ENCODE measurements around the gene MRFAP1.
"Not testable (repeated sequence)": the region's sequence is repeated elsewhere in the genome, so short reads cannot be mapped to it uniquely, and the experiment has no call there.

Gene MRFAP1

DNA sequence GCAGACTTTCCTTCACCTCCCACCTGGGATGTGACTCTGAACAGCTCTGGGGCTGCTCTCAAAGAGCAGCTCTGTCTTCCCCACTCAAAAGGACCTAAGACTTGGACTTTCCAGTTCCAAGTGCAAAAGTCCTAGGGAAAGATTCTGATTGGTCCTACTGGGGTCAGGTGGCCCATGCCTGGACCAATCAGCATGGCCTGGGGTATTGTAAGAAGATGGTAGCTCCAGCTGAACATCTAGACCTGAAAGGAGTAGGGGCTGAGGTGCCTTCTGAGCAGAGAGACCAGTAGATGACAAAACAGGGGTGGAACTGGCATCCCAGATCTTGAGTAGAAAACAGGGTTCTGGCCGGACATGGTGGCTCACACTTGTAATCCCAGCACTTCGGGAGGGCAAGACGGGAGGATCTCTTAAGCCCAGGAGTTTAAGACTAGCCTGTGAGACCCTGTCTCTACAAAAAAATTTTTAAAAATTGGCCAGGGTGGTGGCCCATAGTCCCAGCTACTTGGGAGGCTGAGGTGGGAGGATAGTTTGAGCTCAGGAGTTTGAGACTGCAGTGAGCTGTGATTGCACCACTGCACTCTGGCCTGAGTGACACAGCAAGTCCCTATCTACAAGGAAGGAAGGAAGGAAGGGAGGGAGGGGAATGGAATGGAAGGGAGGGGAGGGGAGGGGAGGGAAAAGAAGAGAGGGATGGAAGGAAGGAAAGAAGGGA, 27.4 kb upstream of the MRFAP1 start:
- DNase-seq: no peak

DNA sequence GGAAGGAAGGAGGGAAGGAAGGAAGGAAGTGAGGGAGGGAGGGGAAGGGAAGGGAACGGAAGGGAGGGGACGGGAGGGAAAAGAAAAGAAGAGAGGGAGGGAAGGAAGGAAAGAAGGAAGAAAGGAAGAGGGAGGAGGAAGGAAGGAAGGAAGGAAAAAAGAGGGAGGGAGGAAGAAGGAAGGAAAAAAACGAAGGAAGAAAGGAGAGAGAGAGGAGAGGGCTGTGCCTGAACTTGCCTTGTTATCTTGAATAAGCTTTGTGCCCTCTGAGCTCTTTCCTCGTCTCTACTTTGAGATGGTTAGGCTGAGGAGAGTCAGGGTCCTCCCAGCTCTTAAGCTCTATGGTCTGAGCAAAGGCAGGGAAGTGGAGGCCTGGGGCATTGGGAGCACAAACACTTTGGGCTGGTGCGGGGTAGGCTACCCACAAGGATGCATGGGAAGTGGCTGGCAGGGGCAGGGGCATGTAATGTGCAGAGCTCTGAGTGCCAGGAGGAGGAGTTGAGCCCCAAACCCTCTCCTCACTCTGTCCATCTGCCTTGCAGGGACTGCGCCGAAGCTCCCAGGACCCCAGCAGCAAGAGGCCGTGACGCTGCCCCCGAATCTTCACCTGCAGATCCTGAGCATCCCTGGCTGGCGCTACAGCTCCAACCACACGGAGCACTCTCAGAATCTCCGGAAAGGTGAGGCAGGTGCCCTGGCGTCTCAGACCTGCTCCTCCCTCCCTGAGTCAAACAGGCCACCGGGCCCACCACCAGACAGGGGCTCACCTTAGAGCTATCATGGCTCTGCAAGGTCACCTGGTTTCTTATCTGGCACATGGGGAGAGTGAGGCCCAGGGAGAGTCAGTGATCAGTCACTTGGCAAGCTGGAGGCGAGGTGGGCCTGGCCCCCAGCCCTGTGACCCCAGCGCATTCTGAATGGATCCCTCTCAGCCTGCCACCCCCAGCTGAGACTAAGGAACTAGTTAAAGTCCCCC, 26.5 kb upstream of the MRFAP1 start:
- DNase-seq: no peak

DNA sequence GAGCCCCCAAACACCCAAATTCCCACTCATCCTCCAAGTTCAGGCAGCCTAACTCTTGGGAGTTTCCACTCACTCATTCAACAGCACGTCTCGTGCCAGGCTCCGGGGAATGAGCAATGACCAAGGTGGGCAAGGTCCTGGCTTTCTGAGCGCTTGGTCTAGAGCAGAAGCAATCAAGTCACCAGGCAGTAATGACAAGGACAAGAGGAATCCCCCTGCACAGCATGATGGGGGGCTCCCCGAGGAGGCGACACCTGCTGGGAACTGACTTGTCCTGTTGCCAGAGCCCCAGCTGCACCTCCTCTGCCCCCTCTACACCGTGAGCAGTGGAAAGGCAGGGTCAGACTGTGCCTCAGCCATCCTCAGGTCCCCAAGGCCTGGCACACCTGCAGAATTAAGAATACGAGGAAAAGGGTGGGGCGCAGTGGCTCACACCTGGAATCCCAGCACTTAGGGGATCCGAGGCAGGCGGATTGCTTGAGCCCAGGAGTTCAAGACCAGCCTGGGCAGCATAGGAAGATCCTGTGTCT, 25.7 kb upstream of the MRFAP1 start:
- DNase-seq: no peak

DNA sequence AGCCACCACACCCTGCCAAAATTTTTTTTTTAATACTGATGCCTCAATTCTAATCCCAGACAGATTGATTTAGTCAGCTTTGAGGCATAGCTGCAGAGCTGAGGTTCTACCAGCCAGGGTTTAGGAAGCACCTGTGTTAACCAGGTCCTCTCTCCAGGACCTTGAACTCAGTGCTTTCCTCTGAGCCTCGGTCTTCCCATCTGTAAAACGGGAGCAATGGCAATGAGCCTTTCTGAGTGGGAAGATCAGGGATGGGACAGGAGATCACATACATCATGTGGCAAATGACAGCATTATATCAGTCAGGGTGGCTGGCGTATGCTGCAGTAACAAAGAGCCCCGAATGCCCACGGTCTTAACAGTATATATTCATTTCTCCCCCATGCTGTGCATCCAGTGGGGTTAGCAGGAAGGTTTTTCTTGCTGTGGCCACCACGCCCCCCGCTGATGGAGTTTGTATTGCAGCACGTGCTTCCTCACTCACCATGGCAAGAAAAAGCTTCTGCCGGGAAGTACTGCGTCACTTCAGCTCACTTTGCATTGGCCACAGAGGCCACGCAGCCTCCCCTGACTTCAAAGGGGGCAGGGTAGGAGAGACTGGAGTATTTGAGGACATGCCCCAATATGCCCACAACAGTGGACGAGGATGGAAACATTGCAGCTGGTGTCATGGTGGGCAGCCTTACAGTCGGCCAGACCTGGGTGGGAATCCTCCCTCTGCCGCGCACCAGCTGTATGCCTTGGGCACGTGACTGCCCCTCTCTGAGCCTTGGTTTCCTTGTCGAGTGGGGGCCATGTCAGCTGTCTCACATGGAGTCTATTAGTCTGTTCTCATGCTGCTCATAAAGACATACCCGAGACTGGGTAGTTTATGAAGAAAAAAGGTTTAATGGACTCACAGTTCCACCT, 24.1 kb upstream of the MRFAP1 start:
- no peak for DNase-seq

DNA sequence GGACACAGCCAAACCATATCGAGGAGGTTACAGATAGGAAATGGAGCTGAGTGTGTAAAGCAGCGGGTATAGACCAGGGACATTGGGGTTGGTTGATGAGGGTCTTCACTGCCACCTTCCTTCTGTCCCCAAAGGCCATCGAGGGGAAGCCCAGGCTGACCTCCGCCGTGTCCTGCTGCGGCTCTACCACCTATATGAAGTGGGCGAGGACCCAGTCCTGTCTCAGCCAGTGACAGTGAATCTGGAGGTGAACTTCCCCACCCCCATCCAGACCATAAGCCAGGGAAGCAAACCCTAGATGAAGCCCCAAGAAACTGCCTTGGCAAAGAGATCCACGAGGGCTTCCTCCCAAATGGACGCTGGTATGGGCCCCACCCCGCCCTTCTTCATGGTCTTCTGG, 23.2 kb upstream of the MRFAP1 start:
- no peak for DNase-seq

DNA sequence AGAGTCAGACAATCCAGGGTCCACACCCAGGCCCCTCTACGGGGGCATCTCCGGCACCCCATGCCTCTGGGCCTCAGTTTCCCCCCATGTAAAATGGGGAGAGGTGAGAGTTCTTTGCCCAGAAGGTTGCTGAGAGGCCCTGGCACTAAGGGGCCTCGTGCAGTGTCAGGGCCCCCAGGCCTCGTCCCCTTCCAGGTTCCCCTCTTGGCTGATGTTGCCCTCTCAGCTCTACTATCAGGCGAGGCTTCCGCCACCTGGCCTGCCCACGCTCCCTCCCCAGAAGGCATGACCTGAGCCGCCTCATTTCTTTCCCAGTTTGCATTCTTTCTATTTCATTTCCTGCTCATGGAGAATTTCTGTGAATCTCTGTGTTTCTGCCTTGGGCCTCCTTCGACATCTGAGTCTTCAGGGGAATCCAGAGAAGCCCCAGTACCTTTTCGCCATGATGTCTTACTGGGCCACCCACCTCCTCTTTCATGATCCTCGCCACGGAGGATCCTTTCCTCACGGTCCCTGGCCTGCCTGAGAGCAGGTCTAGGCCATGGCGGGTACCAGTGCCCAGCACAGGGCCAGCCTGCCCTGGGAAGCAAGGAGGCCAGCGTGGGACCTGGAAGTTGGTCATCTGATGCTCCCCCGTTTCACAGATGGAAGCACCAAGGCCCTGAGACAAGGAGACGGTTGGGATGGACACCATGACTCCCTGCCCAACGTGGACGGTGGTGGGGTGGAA, 21.9 kb upstream of the MRFAP1 start:
- no peak for DNase-seq

DNA sequence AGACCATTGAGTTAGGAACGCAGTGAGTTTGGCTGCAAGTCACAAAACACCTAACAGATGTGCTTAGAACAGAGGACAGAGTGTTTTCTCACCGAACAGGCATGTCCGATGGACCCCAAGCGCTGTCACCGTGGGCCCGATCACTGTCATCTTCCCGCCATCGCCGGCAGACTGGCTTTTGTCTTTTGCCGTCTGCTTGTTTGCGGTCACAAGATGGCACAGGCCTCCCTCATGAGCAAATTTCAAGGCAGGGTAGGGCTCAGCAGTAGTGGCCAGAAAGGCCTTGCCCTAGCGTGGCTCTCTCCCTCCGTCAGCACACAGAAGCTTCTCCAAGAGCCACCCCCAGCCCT, 21.4 kb upstream of the MRFAP1 start:
- no peak for DNase-seq

DNA sequence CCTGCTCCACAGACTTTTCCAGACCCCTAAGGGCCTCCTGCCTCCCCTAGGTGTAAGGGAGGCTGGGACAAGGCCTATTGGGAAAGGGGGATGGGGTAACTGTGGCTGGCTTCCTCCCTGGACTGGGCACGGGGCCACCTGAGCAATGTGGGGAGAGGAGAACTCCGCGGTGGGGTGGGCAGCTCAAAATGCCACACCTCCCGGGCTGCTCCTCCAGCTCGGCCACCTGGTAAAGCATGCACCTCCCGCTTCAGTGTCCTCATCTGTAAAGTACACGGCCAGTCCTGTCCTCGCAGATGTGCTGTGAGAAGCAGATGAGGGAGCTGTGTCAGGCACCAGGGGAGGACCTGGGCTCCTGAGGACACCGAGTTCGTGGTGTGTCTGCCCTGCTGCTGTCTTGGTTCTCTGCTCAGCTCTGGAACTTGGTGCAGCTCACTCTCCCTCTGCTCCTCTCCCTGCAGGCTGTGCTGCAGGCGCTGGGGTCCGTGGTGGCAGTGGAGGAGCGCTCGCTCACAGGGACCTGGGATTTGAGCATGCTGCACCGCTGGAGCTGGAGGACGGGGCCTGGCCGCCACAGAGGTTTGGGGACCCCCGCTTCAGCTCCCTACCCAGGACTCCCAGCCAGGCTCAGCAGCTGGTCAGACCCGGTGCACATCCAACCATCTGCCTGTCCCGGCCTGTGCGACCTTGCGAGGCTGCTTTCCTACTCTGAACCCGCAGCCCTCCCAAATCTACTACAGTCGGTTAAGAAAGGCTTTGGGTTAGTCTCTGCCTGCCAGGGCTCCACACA, 20.8 kb upstream of the MRFAP1 start:
- DNase-seq: no peak

DNA sequence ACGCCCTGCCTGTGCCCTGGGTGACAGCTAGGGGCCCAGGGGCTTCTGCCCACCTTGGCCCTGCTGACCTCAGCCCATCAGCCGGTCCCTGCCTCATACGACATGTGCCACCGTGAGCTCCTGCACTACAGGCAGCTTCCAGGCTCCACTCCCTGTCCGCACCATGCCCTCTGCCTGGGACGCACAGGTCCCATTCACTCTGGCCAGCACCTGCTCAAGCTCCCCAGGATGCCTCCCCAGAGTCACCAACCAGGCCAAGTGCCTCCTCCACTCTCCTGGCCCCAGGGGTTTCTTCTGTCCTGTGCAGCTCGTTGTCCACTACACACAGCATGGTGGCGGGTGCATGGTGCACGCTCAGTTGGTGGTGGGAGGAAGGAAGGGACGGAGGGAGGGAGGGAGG, 20.2 kb upstream of the MRFAP1 start:
- no peak for DNase-seq

DNA sequence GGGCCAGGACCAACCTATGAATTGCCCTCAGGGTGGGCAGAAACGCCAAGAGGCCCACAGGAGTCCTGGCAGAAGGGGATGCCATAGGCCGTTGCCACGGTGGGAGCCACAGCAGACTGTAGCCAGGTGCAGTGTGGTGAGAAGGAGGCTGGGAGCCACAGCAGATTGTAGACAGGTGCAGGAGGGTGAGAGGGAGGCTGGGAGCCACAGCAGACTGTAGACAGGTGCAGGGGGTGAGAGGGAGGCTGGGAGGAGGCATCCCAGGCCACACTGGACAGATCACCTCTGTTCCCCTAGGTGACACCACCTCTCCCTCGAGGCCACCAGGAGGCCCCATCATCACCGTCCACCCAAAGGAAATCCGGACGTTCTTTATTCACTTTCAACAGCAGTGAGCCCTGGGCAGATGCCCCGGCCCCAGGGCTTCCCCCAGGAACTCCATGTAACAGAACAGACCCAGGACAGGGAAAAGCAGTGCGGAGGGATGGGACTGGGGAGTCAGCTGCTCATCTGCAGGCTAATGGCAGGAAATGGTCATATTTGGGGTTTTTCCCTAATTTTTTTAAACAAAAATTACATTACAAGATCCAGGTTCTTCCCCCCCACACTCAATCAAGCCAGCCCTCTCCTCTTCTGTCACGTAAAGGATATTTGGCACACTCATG, 19.5 kb upstream of the MRFAP1 start:
- DNase-seq: no peak

DNA sequence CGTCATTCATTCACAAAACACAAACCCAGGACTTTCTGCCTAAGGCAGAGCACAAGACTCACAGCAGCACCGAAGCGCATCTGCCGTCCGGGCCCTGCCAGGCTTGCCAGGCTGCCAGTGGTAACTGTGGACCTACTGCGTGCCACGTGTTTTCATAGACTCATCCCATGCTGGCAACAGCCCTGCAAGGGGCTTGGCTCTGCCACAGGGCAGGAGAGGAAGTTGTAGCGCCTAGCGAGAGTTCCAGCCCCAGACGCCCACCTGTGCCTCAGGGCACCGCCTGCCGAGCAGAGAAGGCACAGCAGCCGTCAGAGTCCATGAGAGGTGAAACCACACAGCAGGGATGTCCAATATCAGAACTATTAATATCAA, 18.9 kb upstream of the MRFAP1 start:
- DNase-seq: no peak

DNA sequence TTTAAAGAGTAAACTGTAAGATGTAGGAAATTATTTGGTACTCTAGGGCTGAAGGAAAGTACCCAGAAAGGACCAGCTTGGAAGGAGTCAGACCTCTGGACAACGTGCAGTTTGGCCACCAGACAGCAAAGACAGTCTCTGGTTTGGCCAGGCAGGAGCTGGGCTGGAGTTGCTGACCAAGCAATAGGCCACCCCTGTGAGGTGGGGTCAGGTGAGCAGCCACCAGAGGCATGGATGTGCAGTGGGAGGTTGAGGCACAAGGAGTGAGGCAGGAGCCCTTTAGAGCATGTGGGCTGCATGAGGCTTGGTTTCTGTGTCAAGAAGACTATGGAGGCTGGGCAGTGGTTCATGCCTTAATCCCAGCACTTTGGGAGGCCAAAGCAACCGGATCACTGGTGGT, 17.7 kb upstream of the MRFAP1 start:
- no peak for DNase-seq

DNA sequence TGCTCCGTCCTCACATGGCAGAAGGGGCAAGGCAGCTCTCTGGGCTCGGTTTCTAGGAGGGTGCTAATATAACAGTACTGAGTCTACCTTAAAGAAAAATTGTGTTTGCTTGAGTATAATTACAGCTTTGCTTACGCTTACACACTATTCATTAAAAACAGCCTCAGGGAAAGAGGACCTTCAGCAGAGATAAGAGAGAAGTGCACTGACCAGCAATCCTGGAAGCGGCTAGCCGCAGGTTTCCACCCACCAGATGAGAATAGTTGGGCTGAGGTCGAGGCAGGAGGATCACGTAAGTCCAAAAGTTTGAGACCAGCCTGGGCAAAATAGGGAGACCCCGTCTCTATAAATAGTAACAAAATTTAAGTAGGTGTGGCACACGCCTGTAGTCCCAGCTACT, 15.2 kb upstream of the MRFAP1 start:
- DNase-seq: no peak

DNA sequence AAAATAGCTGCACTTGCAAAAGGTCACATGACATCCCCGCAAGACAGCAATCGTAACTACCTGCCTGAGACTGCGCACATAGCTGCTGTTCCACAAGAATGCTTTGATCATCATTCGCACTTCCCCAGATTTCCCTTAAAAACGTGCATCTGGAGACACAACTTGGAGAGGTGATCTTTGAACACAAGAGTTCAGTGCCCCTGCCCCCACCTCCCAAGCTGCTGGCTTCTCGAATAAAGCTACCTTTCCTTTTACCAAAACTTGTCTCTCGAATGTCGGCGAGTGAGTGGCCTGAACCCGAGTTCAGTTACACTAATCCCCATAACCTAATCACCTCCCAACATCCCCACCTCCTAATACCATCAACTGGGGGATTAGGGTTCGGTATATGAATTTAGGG, 14.4 kb upstream of the MRFAP1 start:
- no peak for DNase-seq

DNA sequence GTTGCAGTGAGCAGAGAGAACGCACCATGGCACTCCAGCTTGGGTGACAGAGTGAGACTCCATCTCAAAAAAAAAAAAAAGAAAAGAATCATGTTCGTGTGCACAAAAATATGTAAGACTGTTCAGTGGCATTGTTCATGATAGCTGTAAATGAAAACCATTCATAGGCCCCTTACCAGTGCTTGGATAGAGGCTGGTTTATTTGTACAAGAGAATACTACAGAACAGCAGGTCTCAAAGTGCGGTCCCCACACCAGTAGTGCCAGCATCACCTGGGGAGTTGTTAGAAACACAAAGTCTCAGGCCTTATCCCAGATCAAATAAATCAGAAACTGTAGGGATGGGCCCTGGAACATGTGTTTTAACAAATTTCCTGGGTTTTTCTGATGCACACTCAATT, 12.7 kb upstream of the MRFAP1 start:
- DNase-seq: no peak

DNA sequence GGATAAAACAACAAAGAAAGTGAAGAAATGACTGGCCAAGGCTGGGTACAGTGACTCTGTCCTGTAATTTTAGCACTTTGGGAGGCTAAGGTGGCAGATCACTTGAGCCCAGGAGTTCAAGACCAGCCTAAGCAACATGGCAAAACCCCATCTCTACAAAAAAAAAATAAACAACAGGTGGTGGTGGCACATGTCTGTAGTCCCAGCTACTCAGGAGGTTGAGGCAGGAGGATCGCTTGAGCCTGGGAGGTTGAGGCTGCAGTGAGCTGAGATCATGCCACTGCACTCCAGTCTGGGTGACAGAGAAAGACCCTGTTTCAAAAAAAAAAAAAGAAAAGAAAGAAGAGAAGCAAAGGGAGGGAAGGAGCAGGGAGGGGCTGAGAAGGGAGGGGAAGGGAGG, 12.0 kb upstream of the MRFAP1 start:
- not testable (repeated sequence) for DNase-seq

DNA sequence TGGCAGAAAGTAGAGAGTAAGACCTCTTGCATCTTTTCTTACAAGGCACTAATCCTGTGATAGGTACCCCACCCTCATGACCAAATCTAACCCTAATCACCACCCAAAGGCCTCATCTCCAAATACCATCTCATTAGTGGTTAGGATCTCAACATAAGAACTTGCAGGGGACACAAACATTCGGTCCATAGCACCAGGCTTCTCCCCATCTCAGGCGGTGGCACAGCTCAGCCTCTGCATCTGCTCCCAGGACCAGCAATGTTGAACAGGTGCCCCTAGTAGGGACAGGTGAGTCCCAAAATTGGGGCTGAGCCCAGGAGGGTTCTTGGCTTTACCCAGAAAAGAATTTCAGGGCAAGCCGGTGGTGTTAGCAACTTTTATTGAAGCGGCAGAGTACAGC, 8.4 kb upstream of the MRFAP1 start:
- no peak for DNase-seq

DNA sequence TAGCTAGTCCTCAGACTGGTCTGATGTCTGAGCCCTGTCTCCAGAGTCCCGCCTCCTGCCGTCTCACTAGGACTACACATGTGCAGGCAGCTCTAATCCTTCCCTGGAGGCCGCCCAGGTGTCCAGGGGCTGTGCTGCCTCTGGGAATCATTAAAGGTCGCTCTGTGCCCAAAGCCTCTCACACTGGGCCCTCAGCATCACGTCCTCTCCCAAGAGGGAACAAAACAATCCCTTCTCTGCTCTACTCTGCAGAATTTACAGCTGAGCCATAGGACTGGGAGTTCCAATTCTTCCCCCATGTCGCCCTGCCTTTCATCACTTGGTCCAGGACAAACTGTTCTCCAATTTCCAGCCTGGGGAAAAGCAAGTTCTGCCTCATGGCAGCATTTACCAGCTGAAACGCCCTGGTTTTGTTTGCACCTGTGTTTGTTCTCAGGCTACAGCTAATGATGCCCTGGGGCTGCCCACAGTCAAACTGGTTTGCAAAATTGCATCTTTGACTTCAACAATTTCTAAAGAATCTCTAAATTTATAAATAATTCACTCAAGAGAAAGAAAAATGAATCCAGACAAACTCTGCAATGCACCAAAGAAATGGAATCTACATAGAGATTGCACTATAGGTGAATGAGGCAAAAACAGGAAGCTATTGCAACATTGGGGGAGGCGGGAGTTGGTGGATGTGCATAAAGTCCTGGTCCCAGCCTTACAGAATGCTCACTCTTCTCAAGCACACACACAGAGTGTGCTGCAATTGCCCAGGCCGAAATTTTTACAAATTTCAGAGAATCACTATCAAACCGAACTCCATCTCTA, 7.2 kb upstream of the MRFAP1 start:
- no peak for DNase-seq

DNA sequence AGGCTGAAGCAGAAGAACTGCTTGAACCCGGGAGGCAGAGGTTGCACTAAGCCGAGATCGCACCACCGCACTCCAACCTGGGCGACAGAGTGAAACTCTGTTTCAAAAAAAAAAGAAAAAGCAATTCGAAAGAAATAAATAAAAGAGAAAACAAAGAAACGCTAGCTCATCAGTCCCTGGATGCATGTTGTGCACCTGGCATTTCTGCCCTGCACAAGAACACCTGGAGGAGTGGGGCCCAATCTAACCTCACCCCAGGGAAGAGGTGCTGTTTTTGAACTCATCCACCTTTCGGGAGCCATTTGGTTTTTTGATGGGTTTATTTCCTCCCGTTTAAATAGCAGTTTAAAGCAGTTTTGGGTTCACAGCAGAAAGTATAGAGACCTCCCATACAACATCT, 5.7 kb upstream of the MRFAP1 start:
- no peak for DNase-seq

DNA sequence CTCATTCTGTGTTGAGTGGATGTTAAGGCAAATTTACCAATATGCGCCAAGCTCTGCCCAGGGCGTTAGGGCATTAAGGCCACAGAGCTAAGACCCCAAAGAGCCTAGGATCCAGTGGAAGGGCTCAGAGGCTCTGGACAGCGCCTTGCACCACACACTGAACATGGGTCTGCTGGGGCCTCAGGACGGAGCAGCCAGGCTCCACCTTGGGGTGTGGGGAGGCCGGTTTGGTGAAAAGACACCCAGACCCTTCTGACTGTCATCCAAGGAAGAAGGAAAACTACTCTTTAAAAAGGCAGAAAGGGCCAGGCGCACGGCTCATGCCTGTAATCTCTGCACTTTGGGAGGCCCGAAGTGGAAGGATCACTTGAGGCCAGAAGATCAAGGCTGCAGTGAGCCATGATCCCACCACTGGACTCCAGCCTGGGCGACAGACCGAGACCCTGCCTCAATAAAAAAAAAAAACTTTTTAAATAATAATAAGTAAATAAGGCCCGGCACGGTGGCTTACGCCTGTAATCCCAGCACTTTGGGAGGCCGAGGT, 1.3 kb upstream of the MRFAP1 start:
- DNase-seq: no peak
